ENCODE data around the gene TMEM119.

TMEM119 gene

GRCh38 chr12:108584456-108585065 is 13.3 kb downstream of the TMEM119 start:
- no peak for DNase-seq (ENCODE audit: low read depth)
- Histone ChIP-seq H3K27me3 (replicated peaks; ENCODE audit: control insufficient read depth, insufficient read depth, low read length) (no peaks in the 10 kb centered on the region), H3K4me1 (ENCODE audit: control insufficient read depth, insufficient read depth, low read length) (peaks cover 56% of the 10 kb centered on the region), H3K36me3 (ENCODE audit: control insufficient read depth, insufficient read depth, low read length, severe bottlenecking) (no peaks in the 10 kb centered on the region), H3K4me3 (ENCODE audit: low read length) (no peak overlapping the region), H3K9ac (ENCODE audit: low read length) (peak overlapping the region; percentile 61), H3K9me3 (ENCODE audit: control insufficient read depth, low read length) (no peaks in the 10 kb centered on the region)

GRCh38 chr12:108583991-108584390 is 13.9 kb downstream of the TMEM119 start:
- Histone ChIP-seq H3K4me3 (ENCODE audit: low read length) (no peak overlapping the region), H3K4me1 (ENCODE audit: control insufficient read depth, insufficient read depth, low read length) (peaks cover 56% of the 10 kb centered on the region), H3K36me3 (ENCODE audit: control insufficient read depth, insufficient read depth, low read length, severe bottlenecking) (no peaks in the 10 kb centered on the region), H3K27me3 (replicated peaks; ENCODE audit: control insufficient read depth, insufficient read depth, low read length) (no peaks in the 10 kb centered on the region), H3K9me3 (ENCODE audit: control insufficient read depth, low read length) (no peaks in the 10 kb centered on the region), H3K9ac (ENCODE audit: low read length) (peak overlapping the region; percentile 61)
- DNase-seq (ENCODE audit: low read depth): no peak

GRCh38 chr12:108582978-108583770 is 14.7 kb downstream of the TMEM119 start:
- Histone ChIP-seq H3K27me3 (replicated peaks; ENCODE audit: control insufficient read depth, insufficient read depth, low read length) (no peaks in the 10 kb centered on the region), H3K4me1 (ENCODE audit: control insufficient read depth, insufficient read depth, low read length) (peaks cover 50% of the 10 kb centered on the region), H3K9ac (ENCODE audit: low read length) (peak overlapping the region; percentile 61), H3K9me3 (ENCODE audit: control insufficient read depth, low read length) (no peaks in the 10 kb centered on the region), H3K4me3 (ENCODE audit: low read length) (no peak overlapping the region), H3K36me3 (ENCODE audit: control insufficient read depth, insufficient read depth, low read length, severe bottlenecking) (no peaks in the 10 kb centered on the region)
- DNase-seq (ENCODE audit: low read depth): no peak

GRCh38 chr12:108582509-108582908 is 15.4 kb downstream of the TMEM119 start:
- no peak overlapping the region for H3K4me3 ChIP-seq (ENCODE audit: low read length)
- DNase-seq (ENCODE audit: low read depth): no peak
- H3K27me3 ChIP-seq (replicated peaks; ENCODE audit: control insufficient read depth, insufficient read depth, low read length): no peaks in the 10 kb centered on the region
- no peaks in the 10 kb centered on the region for H3K36me3 ChIP-seq (ENCODE audit: control insufficient read depth, insufficient read depth, low read length, severe bottlenecking)
- peak overlapping the region; percentile 70 for H3K9ac ChIP-seq (ENCODE audit: low read length)
- peaks cover 49% of the 10 kb centered on the region for H3K4me1 ChIP-seq (ENCODE audit: control insufficient read depth, insufficient read depth, low read length)
- no peaks in the 10 kb centered on the region for H3K9me3 ChIP-seq (ENCODE audit: control insufficient read depth, low read length)

- no peak for DNase-seq (ENCODE audit: low read depth)
- H3K27me3 ChIP-seq (replicated peaks; ENCODE audit: control insufficient read depth, insufficient read depth, low read length): no peaks in the 10 kb centered on the region
- H3K36me3 ChIP-seq (ENCODE audit: control insufficient read depth, insufficient read depth, low read length, severe bottlenecking): no peaks in the 10 kb centered on the region
- no peak overlapping the region for H3K4me3 ChIP-seq (ENCODE audit: low read length)
- peaks cover 55% of the 10 kb centered on the region for H3K4me1 ChIP-seq (ENCODE audit: control insufficient read depth, insufficient read depth, low read length)
- no peaks in the 10 kb centered on the region for H3K9me3 ChIP-seq (ENCODE audit: control insufficient read depth, low read length)
- peak overlapping the region; percentile 70 for H3K9ac ChIP-seq (ENCODE audit: low read length)
Measured at GRCh38 chr12:108581311-108582227, 16.3 kb downstream of the TMEM119 start.

- no peak for DNase-seq (ENCODE audit: low read depth)
- Histone ChIP-seq H3K27me3 (replicated peaks; ENCODE audit: control insufficient read depth, insufficient read depth, low read length) (no peaks in the 10 kb centered on the region), H3K36me3 (ENCODE audit: control insufficient read depth, insufficient read depth, low read length, severe bottlenecking) (no peaks in the 10 kb centered on the region), H3K4me3 (ENCODE audit: low read length) (no peak overlapping the region), H3K9ac (ENCODE audit: low read length) (peak overlapping the region; percentile 70), H3K4me1 (ENCODE audit: control insufficient read depth, insufficient read depth, low read length) (peaks cover 63% of the 10 kb centered on the region), H3K9me3 (ENCODE audit: control insufficient read depth, low read length) (no peaks in the 10 kb centered on the region)
Measured at GRCh38 chr12:108580531-108580930, 17.4 kb downstream of the TMEM119 start.

GRCh38 chr12:108578813-108579212 is 19.1 kb downstream of the TMEM119 start:
- no peaks in the 10 kb centered on the region for H3K27me3 ChIP-seq (replicated peaks; ENCODE audit: control insufficient read depth, insufficient read depth, low read length)
- DNase-seq (ENCODE audit: low read depth): no peak
- H3K4me1 ChIP-seq (ENCODE audit: control insufficient read depth, insufficient read depth, low read length): peaks cover 54% of the 10 kb centered on the region
- H3K36me3 ChIP-seq (ENCODE audit: control insufficient read depth, insufficient read depth, low read length, severe bottlenecking): no peaks in the 10 kb centered on the region
- no peak overlapping the region for H3K4me3 ChIP-seq (ENCODE audit: low read length)
- H3K9ac ChIP-seq (ENCODE audit: low read length): no peak overlapping the region
- no peaks in the 10 kb centered on the region for H3K9me3 ChIP-seq (ENCODE audit: control insufficient read depth, low read length)

GRCh38 chr12:108578264-108578663 is 19.6 kb downstream of the TMEM119 start:
- H3K4me3 ChIP-seq (ENCODE audit: low read length): no peak overlapping the region
- H3K9me3 ChIP-seq (ENCODE audit: control insufficient read depth, low read length): no peaks in the 10 kb centered on the region
- no peaks in the 10 kb centered on the region for H3K27me3 ChIP-seq (replicated peaks; ENCODE audit: control insufficient read depth, insufficient read depth, low read length)
- no peak for DNase-seq (ENCODE audit: low read depth)
- no peaks in the 10 kb centered on the region for H3K36me3 ChIP-seq (ENCODE audit: control insufficient read depth, insufficient read depth, low read length, severe bottlenecking)
- peaks cover 54% of the 10 kb centered on the region for H3K4me1 ChIP-seq (ENCODE audit: control insufficient read depth, insufficient read depth, low read length)
- no peak overlapping the region for H3K9ac ChIP-seq (ENCODE audit: low read length)

- Histone ChIP-seq H3K9ac (ENCODE audit: low read length) (no peak overlapping the region), H3K4me1 (ENCODE audit: control insufficient read depth, insufficient read depth, low read length) (peaks cover 50% of the 10 kb centered on the region), H3K4me3 (ENCODE audit: low read length) (no peak overlapping the region), H3K27me3 (replicated peaks; ENCODE audit: control insufficient read depth, insufficient read depth, low read length) (no peaks in the 10 kb centered on the region), H3K36me3 (ENCODE audit: control insufficient read depth, insufficient read depth, low read length, severe bottlenecking) (no peaks in the 10 kb centered on the region), H3K9me3 (ENCODE audit: control insufficient read depth, low read length) (no peaks in the 10 kb centered on the region)
- DNase-seq (ENCODE audit: low read depth): no peak
Measured at GRCh38 chr12:108577458-108577857, 20.4 kb downstream of the TMEM119 start.

- Histone ChIP-seq H3K27me3 (replicated peaks; ENCODE audit: control insufficient read depth, insufficient read depth, low read length) (no peaks in the 10 kb centered on the region), H3K9ac (ENCODE audit: low read length) (peak overlapping the region; percentile 69), H3K36me3 (ENCODE audit: control insufficient read depth, insufficient read depth, low read length, severe bottlenecking) (no peaks in the 10 kb centered on the region), H3K4me1 (ENCODE audit: control insufficient read depth, insufficient read depth, low read length) (peaks cover 46% of the 10 kb centered on the region), H3K4me3 (ENCODE audit: low read length) (no peak overlapping the region), H3K9me3 (ENCODE audit: control insufficient read depth, low read length) (no peaks in the 10 kb centered on the region)
- DNase-seq (ENCODE audit: low read depth): no peak
Measured at GRCh38 chr12:108576660-108577234, 21.1 kb downstream of the TMEM119 start.

All from adipocyte (in vitro differentiated cells).